ENCODE data around the gene SELENOI.
"Not testable (repeated sequence)": the region's sequence is repeated elsewhere in the genome, so short reads cannot be mapped to it uniquely, and the experiment has no call there.

SELENOI gene

DNA sequence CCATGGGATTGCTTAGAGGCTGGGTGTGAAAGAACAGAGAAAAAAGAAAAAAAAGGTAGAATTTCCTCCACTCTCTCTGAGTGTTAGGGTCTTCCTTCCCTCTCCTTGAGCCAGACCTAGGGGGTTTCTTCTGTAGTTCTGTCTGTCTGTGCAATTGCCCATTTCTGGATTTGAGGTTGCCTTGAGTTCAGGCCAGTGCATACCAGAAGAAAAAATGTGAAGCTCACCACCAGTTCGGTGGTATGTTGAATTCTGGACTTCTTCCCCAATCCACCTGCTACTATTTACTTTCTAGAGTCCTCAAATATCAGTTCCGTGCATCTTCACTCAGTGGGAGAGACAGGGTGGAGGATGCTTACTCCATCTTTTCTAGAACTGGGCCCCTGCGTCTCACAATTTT, 15.3 kb upstream of the SELENOI start:
- Histone ChIP-seq H3K27me3 (replicated peaks) (no peaks in the 10 kb centered on the region), H3K4me3 (ENCODE audit: low read depth, low read length) (no peak overlapping the region), H3K27ac (no peak overlapping the region), H3K36me3 (replicated peaks) (no peaks in the 10 kb centered on the region)
- in situ Hi-C loops (cut with HindIII; ENCODE audit: low pct_ligation_motif_present, low sequenced_read_pairs): no loop called here
- DNase-seq: no peak
- TF ChIP-seq CTCF (IDR thresholded peaks at IDR 0.05; ENCODE audit: low read depth, low read length, missing control alignments): no peak

DNA sequence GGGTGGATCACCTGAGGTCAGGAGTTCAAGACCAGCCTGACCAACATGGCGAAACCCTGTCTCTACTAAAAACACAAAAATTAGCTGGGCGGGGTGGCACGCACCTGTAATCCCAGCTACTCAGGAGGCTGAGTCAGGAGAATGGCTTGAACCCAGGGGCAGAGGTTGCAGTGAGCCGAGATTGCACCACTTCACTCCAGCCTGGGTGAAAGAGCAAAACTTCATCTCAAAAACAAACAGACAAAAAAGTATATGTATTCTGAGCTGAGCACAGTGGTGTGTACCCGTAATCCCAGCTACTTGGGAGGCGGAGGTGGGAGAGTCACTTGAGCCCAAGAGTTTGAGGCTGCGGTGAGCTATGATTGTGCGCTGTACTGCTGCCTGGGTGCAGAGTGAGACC, 14.6 kb upstream of the SELENOI start:
- H3K27ac ChIP-seq; H3K27me3 ChIP-seq (replicated peaks); in situ Hi-C loops (cut with HindIII; ENCODE audit: low pct_ligation_motif_present, low sequenced_read_pairs); DNase-seq; H3K36me3 ChIP-seq (replicated peaks); H3K4me3 ChIP-seq (ENCODE audit: low read depth, low read length): not testable (repeated sequence)

DNA sequence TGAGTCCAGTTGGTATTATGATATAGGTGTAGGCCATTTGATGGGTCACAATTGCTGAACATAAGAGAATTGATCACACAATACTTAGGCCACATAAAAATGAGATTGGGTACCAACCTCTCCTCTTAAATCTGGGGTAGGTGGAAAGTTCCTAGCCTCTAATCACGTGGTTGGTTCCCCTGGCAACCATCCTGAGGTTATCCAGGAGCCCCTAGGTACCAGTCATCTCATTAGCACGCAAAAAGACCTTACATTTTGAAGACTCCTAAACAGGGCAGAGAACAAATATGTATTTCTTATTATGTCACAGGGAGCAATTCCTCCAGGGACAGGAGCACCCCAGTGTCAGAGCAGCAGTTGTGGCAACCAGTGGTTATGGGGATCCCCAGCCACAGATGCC, 12.7 kb upstream of the SELENOI start:
- H3K27ac ChIP-seq: no peak overlapping the region
- in situ Hi-C loops (cut with HindIII; ENCODE audit: low pct_ligation_motif_present, low sequenced_read_pairs): no loop called here
- DNase-seq: no peak
- H3K36me3 ChIP-seq (replicated peaks): no peaks in the 10 kb centered on the region
- no peak for TF ChIP-seq CTCF (IDR thresholded peaks at IDR 0.05; ENCODE audit: low read depth, low read length, missing control alignments)
- H3K4me3 ChIP-seq (ENCODE audit: low read depth, low read length): no peak overlapping the region
- H3K27me3 ChIP-seq (replicated peaks): no peaks in the 10 kb centered on the region

DNA sequence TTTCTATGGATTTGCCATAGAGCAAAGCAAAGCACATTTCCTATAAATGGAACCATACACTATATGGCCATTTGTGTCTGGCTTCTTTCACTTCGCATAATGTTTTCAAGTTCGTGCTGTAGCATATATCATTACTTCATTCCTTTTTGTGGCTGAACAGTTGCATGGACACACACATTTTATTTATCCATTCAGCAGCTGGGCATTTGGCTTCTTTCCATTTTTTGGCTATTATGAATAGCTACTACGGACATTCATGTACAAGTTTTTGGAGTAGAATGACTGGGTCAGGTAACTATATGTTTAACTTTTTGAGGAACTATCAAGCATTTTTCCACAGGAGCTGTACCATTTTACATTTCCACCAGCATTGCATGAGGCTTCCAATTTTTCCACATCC, 10.7 kb upstream of the SELENOI start:
- no peaks in the 10 kb centered on the region for H3K27me3 ChIP-seq (replicated peaks)
- no peak overlapping the region for H3K27ac ChIP-seq
- no peak for DNase-seq
- H3K4me3 ChIP-seq (ENCODE audit: low read depth, low read length): no peak overlapping the region
- no peak for TF ChIP-seq CTCF (IDR thresholded peaks at IDR 0.05; ENCODE audit: low read depth, low read length, missing control alignments)
- in situ Hi-C loops (cut with HindIII; ENCODE audit: low pct_ligation_motif_present, low sequenced_read_pairs): no loop called here
- H3K36me3 ChIP-seq (replicated peaks): no peaks in the 10 kb centered on the region

DNA sequence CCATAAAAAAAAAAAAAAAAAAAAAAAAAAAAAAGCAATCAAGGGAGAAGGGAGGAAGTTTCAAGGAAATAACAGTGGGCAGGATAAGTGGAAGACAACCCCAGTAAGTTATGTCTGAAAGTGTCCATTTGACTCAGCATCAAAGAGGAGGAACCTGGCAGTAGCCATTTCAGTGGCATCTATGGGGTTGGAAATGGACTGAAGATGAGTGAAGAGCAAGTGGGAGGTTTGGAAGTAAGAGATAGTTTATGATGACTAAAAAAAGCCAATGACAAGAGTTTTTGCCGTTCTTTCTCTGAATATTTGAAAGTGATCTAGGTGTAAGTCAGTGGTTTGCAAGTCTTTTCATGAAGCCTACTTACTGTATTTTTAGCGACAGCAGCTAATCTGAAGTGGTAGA, 9.2 kb upstream of the SELENOI start:
- no peak overlapping the region for H3K4me3 ChIP-seq (ENCODE audit: low read depth, low read length)
- no peaks in the 10 kb centered on the region for H3K36me3 ChIP-seq (replicated peaks)
- TF ChIP-seq CTCF (IDR thresholded peaks at IDR 0.05; ENCODE audit: low read depth, low read length, missing control alignments): no peak
- DNase-seq: no peak
- in situ Hi-C loops (cut with HindIII; ENCODE audit: low pct_ligation_motif_present, low sequenced_read_pairs): no loop called here
- no peak overlapping the region for H3K27ac ChIP-seq
- no peaks in the 10 kb centered on the region for H3K27me3 ChIP-seq (replicated peaks)

GRCh38 chr2:26337298-26337697, 8.6 kb upstream of the SELENOI start:
- Histone ChIP-seq H3K36me3 (replicated peaks) (no peaks in the 10 kb centered on the region), H3K27ac (no peak overlapping the region), H3K27me3 (replicated peaks) (no peaks in the 10 kb centered on the region), H3K4me3 (ENCODE audit: low read depth, low read length) (no peak overlapping the region)
- DNase-seq: no peak
- TF ChIP-seq CTCF (IDR thresholded peaks at IDR 0.05; ENCODE audit: low read depth, low read length, missing control alignments): no peak
- in situ Hi-C loops (cut with HindIII; ENCODE audit: low pct_ligation_motif_present, low sequenced_read_pairs): no loop called here
